WTC11 (cell line): Measurements from ENCODE around the gene RIN3. TPM values are rescaled to one million over a fixed set of nuclear protein-coding genes. Genes with fewer than 3 reads are reported as not detected.
A peak's percentile ranks its signal among the peaks of the same experiment; 100 is the strongest.

Experiments used
- ATAC-seq: fragments of 200-7000 bp; cut with Tn5 transposase; 2 replicates; pipeline ENCODE4 v1.10.0; 2021; ENCODE audit warnings: mild to moderate bottlenecking, moderate library complexity
- CTCF ChIA-PET: fragments of 300-600 bp; sonication (Branson Sonifier 250); formaldehyde crosslinking; loops from one replicate; lab custom pipeline; 2021; ENCODE audit warnings: antibody characterized with exemption; lab: Charles Lee
- POLR2A ChIA-PET: fragments of 350-600 bp; sonication (Branson Sonifier 250); formaldehyde crosslinking; loops from one replicate; lab custom pipeline; 2021; ENCODE audit warnings: antibody characterized with exemption; lab: Charles Lee
- DNase-seq: peaks from one replicate; pipeline ENCODE4 v3.0.0; 2021; ENCODE audit warnings: low spot score
- H3K27ac Mint-ChIP-seq: 2 replicates; pipeline ENCODE4 v1.8.0; 2021; ENCODE audit warnings: mixed read lengths
- H3K27me3 Mint-ChIP-seq: 2 replicates; pipeline ENCODE4 v1.8.0; 2021; ENCODE audit warnings: low read depth, mild to moderate bottlenecking, moderate library complexity, mixed read lengths
- H3K36me3 Mint-ChIP-seq: 2 replicates; pipeline ENCODE4 v1.8.0; 2021; ENCODE audit warnings: mixed read lengths
- H3K4me1 Mint-ChIP-seq: 2 replicates; pipeline ENCODE4 v1.8.0; 2022; ENCODE audit warnings: mixed read lengths
- H3K4me3 Mint-ChIP-seq: 2 replicates; pipeline ENCODE4 v1.8.0; 2021; ENCODE audit warnings: mild to moderate bottlenecking, moderate library complexity, mixed read lengths
- H3K9me3 Mint-ChIP-seq: 2 replicates; pipeline ENCODE4 v1.8.0; 2021; ENCODE audit warnings: mixed read lengths
- CREM ChIP-seq: sonication (generic); formaldehyde crosslinking; IDR thresholded peaks from 2 replicates; pipeline ENCODE4 v1.8.1; 2022; ENCODE audit warnings: mild to moderate bottlenecking, missing genetic modification reagents, moderate library complexity
- ESRRA ChIP-seq: sonication (generic); formaldehyde crosslinking; IDR thresholded peaks from 2 replicates; pipeline ENCODE4 v1.8.1; 2022; ENCODE audit warnings: mild to moderate bottlenecking, missing genetic modification reagents, borderline replicate concordance
- FOXP1 ChIP-seq: sonication (generic); formaldehyde crosslinking; IDR thresholded peaks from 2 replicates; pipeline ENCODE4 v1.8.0; 2022; ENCODE audit warnings: missing genetic modification reagents, mild to moderate bottlenecking, moderate library complexity, borderline replicate concordance
- GABPB1 ChIP-seq: sonication (generic); formaldehyde crosslinking; IDR thresholded peaks from 2 replicates; pipeline ENCODE4 v1.8.1; 2023; ENCODE audit warnings: mild to moderate bottlenecking, missing genetic modification reagents
- PRRX2 ChIP-seq: fragments of 250-450 bp; sonication (Bioruptor Pico); IDR thresholded peaks from 2 replicates; pipeline ENCODE4 v1.8.0; 2021; ENCODE audit warnings: mild to moderate bottlenecking
- RORB ChIP-seq: fragments of 250-450 bp; sonication (Bioruptor Pico); IDR thresholded peaks from 2 replicates; pipeline ENCODE4 v1.9.0; 2021; ENCODE audit warnings: mild to moderate bottlenecking
- ZNF232 ChIP-seq: sonication (generic); formaldehyde crosslinking; IDR thresholded peaks from 2 replicates; pipeline ENCODE4 v1.8.0; 2022; ENCODE audit warnings: mild to moderate bottlenecking, missing genetic modification reagents
- total RNA-seq: library from RNA; stranded (reverse); gene quantifications from 3 replicates; pipeline ENCODE4 v1.2.3, GENCODE V29; 2021
- TF ChIP-seq, protein P1 (sequence below): fragments of 250-450 bp; sonication (Bioruptor Pico); IDR thresholded peaks from 2 replicates; pipeline ENCODE4 v1.9.0; 2021; ENCODE audit warnings: mild to moderate bottlenecking, borderline replicate concordance
- TF ChIP-seq, protein P2 (sequence below): sonication (generic); formaldehyde crosslinking; IDR thresholded peaks from 2 replicates; pipeline ENCODE4 v1.8.1; 2023; ENCODE audit warnings: mild to moderate bottlenecking, missing genetic modification reagents
- TF ChIP-seq, protein P3 (sequence below): sonication (generic); formaldehyde crosslinking; IDR thresholded peaks from 2 replicates; pipeline ENCODE4 v1.8.1; 2022; ENCODE audit warnings: mild to moderate bottlenecking, moderate library complexity, missing genetic modification reagents
- TF ChIP-seq, protein P4 (sequence below): fragments of 250-450 bp; sonication (Bioruptor Pico); conservative IDR thresholded peaks from 2 replicates; pipeline ENCODE4 v1.9.0; 2021; ENCODE audit warnings: mild to moderate bottlenecking
- TF ChIP-seq, protein P5 (sequence below): sonication (generic); formaldehyde crosslinking; conservative IDR thresholded peaks from 2 replicates; pipeline ENCODE4 v1.8.1; 2022; ENCODE audit warnings: mild to moderate bottlenecking, missing genetic modification reagents
- TF ChIP-seq, protein P6 (sequence below): fragments of 250-450 bp; sonication (Bioruptor Pico); IDR thresholded peaks from 2 replicates; pipeline ENCODE4 v1.8.0; 2021; ENCODE audit warnings: mild to moderate bottlenecking
- TF ChIP-seq, protein P7 (sequence below): fragments of 250-450 bp; sonication (Bioruptor Pico); IDR thresholded peaks from 2 replicates; pipeline ENCODE4 v1.9.0; 2021; ENCODE audit warnings: mild to moderate bottlenecking
- TF ChIP-seq, protein P8 (sequence below): sonication (generic); formaldehyde crosslinking; conservative IDR thresholded peaks from 2 replicates; pipeline ENCODE4 v1.8.1; 2023; ENCODE audit warnings: mild to moderate bottlenecking, low read depth, missing genetic modification reagents, moderate library complexity
- TF ChIP-seq, protein P9 (sequence below): sonication (generic); formaldehyde crosslinking; IDR thresholded peaks from 2 replicates; pipeline ENCODE4 v1.8.0; 2022; ENCODE audit warnings: mild to moderate bottlenecking, missing genetic modification reagents

Gene RIN3
- total RNA-seq, 1 experiment from 2014 or later: 3.3 TPM

DNA sequence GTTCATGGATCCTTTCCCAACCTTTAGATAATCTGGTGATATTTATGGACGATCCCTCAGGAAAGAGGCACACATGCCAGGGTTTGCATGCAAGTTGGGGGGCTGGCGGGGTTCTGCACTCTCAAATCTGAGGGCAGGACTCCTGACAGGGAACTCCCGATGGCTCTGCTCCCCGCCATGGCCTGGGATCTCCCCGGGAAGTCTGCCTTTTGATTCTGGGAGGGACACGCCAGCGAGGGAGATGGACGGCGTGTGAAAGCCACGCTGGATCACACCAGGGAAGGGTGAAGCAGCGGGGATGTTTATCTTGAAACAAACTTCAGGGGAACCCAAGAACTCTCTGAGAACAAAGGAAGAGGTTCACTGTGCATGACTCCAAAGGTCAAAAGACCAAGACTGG lies 191.2 kb downstream of the RIN3 start:
- Mint-ChIP-seq H3K4me1 (peaks cover 2% of the 10 kb centered on the region; the same call in 1 of the 2 replicates), H3K9me3 (no peaks in the 10 kb centered on the region), H3K4me3 (no peak overlapping the region), H3K27me3 (no peaks in the 10 kb centered on the region), H3K27ac (peak overlapping the region; percentile 57; the same call in 1 of the 2 replicates), H3K36me3 (peaks cover 36% of the 10 kb centered on the region)
- no peak for DNase-seq
- ChIA-PET POLR2A (no interaction called here), CTCF (no interaction called here)
- TF ChIP-seq, protein P1, sequence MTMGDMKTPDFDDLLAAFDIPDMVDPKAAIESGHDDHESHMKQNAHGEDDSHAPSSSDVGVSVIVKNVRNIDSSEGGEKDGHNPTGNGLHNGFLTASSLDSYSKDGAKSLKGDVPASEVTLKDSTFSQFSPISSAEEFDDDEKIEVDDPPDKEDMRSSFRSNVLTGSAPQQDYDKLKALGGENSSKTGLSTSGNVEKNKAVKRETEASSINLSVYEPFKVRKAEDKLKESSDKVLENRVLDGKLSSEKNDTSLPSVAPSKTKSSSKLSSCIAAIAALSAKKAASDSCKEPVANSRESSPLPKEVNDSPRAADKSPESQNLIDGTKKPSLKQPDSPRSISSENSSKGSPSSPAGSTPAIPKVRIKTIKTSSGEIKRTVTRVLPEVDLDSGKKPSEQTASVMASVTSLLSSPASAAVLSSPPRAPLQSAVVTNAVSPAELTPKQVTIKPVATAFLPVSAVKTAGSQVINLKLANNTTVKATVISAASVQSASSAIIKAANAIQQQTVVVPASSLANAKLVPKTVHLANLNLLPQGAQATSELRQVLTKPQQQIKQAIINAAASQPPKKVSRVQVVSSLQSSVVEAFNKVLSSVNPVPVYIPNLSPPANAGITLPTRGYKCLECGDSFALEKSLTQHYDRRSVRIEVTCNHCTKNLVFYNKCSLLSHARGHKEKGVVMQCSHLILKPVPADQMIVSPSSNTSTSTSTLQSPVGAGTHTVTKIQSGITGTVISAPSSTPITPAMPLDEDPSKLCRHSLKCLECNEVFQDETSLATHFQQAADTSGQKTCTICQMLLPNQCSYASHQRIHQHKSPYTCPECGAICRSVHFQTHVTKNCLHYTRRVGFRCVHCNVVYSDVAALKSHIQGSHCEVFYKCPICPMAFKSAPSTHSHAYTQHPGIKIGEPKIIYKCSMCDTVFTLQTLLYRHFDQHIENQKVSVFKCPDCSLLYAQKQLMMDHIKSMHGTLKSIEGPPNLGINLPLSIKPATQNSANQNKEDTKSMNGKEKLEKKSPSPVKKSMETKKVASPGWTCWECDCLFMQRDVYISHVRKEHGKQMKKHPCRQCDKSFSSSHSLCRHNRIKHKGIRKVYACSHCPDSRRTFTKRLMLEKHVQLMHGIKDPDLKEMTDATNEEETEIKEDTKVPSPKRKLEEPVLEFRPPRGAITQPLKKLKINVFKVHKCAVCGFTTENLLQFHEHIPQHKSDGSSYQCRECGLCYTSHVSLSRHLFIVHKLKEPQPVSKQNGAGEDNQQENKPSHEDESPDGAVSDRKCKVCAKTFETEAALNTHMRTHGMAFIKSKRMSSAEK: no peak
- TF ChIP-seq, protein P2, sequence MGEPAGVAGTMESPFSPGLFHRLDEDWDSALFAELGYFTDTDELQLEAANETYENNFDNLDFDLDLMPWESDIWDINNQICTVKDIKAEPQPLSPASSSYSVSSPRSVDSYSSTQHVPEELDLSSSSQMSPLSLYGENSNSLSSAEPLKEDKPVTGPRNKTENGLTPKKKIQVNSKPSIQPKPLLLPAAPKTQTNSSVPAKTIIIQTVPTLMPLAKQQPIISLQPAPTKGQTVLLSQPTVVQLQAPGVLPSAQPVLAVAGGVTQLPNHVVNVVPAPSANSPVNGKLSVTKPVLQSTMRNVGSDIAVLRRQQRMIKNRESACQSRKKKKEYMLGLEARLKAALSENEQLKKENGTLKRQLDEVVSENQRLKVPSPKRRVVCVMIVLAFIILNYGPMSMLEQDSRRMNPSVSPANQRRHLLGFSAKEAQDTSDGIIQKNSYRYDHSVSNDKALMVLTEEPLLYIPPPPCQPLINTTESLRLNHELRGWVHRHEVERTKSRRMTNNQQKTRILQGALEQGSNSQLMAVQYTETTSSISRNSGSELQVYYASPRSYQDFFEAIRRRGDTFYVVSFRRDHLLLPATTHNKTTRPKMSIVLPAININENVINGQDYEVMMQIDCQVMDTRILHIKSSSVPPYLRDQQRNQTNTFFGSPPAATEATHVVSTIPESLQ (CRISPR knock-in tag): no peak
- TF ChIP-seq ESRRA (CRISPR knock-in tag) (no peak), GABPB1 (no peak), RORB (CRISPR knock-in tag) (no peak), FOXP1 (no peak)
- TF ChIP-seq, protein P3, sequence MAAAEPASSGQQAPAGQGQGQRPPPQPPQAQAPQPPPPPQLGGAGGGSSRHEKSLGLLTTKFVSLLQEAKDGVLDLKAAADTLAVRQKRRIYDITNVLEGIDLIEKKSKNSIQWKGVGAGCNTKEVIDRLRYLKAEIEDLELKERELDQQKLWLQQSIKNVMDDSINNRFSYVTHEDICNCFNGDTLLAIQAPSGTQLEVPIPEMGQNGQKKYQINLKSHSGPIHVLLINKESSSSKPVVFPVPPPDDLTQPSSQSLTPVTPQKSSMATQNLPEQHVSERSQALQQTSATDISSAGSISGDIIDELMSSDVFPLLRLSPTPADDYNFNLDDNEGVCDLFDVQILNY: no peak
- TF ChIP-seq, protein P4, sequence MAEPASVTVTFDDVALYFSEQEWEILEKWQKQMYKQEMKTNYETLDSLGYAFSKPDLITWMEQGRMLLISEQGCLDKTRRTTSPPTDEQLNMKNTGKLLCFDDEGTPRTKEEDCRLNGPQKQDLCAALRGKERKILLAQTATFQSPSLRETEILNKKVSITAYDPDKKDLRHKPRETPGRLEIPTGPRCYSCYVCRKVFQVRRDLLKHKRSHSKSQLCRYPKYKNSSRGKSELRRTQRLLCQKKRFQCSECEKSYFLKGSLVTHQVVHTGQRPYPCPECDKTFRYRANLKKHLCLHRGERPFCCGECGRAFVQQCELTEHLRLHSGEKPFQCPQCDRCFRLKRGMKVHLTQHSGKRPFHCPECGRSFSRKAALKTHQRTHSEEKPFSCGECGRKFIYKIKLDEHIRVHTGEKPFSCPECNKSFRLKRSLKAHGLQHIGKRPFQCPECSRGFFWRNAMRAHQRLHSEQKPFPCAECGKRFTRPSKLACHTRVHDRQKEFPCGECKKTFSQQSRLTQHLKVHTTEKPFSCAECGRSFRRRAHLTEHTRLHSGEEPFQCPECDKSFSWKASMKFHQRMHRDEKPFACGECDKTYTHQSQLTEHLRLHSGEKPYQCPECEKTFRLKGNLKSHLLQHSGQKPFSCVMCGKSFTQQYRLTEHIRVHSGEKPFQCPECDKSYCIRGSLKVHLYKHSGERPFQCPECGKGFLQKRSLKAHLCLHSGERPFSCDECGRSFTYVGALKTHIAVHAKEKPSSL: no peak
- TF ChIP-seq, protein P5, sequence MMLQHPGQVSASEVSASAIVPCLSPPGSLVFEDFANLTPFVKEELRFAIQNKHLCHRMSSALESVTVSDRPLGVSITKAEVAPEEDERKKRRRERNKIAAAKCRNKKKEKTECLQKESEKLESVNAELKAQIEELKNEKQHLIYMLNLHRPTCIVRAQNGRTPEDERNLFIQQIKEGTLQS (CRISPR knock-in tag): no peak
- TF ChIP-seq, protein P6, sequence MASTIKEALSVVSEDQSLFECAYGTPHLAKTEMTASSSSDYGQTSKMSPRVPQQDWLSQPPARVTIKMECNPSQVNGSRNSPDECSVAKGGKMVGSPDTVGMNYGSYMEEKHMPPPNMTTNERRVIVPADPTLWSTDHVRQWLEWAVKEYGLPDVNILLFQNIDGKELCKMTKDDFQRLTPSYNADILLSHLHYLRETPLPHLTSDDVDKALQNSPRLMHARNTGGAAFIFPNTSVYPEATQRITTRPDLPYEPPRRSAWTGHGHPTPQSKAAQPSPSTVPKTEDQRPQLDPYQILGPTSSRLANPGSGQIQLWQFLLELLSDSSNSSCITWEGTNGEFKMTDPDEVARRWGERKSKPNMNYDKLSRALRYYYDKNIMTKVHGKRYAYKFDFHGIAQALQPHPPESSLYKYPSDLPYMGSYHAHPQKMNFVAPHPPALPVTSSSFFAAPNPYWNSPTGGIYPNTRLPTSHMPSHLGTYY (CRISPR knock-in tag): no peak
- TF ChIP-seq, protein P7, sequence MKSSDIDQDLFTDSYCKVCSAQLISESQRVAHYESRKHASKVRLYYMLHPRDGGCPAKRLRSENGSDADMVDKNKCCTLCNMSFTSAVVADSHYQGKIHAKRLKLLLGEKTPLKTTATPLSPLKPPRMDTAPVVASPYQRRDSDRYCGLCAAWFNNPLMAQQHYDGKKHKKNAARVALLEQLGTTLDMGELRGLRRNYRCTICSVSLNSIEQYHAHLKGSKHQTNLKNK: no peak
- ATAC-seq: no peak

DNA sequence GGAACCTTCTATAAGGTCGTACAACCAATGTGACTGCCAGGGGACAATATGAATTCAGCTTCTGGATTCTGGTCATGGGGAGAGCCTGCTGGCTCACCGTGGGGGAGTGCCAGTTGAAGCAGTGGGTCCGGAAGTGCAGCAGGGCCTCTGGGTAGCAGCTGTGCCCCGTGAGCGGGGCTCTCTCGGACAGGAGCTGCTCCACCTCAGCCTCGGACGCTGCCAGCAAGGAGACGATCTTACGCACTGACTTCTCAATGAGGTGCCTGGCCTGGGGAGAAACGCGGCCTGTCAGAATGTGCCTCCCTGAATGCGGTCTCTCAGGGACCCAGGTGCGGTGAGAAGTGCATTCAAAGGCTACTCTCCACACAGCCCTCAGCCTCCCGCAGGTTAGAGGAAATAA lies 192.8 kb downstream of the RIN3 start:
- peaks cover 42% of the 10 kb centered on the region for H3K36me3 Mint-ChIP-seq
- POLR2A ChIA-PET: no interaction called here
- DNase-seq: no peak
- no peak for ATAC-seq
- H3K9me3 Mint-ChIP-seq: no peaks in the 10 kb centered on the region
- H3K4me3 Mint-ChIP-seq: no peak overlapping the region
- H3K27ac Mint-ChIP-seq: no peak overlapping the region
- no peaks in the 10 kb centered on the region for H3K27me3 Mint-ChIP-seq
- CTCF ChIA-PET: no interaction called here
- peaks cover 2% of the 10 kb centered on the region; the same call in 1 of the 2 replicates for H3K4me1 Mint-ChIP-seq
- TF ChIP-seq CREM (CRISPR knock-in tag): no peak
- no peak for TF ChIP-seq ZNF232 (CRISPR knock-in tag)
- TF ChIP-seq, protein P8, sequence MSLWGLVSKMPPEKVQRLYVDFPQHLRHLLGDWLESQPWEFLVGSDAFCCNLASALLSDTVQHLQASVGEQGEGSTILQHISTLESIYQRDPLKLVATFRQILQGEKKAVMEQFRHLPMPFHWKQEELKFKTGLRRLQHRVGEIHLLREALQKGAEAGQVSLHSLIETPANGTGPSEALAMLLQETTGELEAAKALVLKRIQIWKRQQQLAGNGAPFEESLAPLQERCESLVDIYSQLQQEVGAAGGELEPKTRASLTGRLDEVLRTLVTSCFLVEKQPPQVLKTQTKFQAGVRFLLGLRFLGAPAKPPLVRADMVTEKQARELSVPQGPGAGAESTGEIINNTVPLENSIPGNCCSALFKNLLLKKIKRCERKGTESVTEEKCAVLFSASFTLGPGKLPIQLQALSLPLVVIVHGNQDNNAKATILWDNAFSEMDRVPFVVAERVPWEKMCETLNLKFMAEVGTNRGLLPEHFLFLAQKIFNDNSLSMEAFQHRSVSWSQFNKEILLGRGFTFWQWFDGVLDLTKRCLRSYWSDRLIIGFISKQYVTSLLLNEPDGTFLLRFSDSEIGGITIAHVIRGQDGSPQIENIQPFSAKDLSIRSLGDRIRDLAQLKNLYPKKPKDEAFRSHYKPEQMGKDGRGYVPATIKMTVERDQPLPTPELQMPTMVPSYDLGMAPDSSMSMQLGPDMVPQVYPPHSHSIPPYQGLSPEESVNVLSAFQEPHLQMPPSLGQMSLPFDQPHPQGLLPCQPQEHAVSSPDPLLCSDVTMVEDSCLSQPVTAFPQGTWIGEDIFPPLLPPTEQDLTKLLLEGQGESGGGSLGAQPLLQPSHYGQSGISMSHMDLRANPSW (CRISPR knock-in tag): no peak
- TF ChIP-seq, protein P9, sequence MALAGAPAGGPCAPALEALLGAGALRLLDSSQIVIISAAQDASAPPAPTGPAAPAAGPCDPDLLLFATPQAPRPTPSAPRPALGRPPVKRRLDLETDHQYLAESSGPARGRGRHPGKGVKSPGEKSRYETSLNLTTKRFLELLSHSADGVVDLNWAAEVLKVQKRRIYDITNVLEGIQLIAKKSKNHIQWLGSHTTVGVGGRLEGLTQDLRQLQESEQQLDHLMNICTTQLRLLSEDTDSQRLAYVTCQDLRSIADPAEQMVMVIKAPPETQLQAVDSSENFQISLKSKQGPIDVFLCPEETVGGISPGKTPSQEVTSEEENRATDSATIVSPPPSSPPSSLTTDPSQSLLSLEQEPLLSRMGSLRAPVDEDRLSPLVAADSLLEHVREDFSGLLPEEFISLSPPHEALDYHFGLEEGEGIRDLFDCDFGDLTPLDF (CRISPR knock-in tag): no peak
- TF ChIP-seq PRRX2 (CRISPR knock-in tag): no peak
